Neural cell (in vitro differentiated cells): ENCODE data around the gene NANOS1.

Experiments
- CTCF ChIP-seq: fragments of 450-650 bp; IDR thresholded peaks from 2 replicates; pipeline ENCODE4 v1.5.1; 2014; ENCODE audit warnings: antibody characterized with exemption, mild to moderate bottlenecking, moderate library complexity; ENCODE audit not compliant: poor library complexity, severe bottlenecking
- EZH2 ChIP-seq: fragments of 200-600, 300-800 bp; shearing (Covaris generic), sonication (generic); IDR thresholded peaks from 2 replicates; pipeline ENCODE4 v1.6.1; 2014; ENCODE audit warnings: antibody characterized with exemption, low read length, borderline replicate concordance, mild to moderate bottlenecking; ENCODE audit not compliant: insufficient read depth, poor library complexity, severe bottlenecking
- REST ChIP-seq: IDR thresholded peaks from 2 replicates; pipeline ENCODE4 v1.6.1; 2012; ENCODE audit warnings: borderline replicate concordance

GRCh38 chr10:118998183-118998582 is 31.3 kb upstream of the NANOS1 start:
- TF ChIP-seq CTCF: no peak
- TF ChIP-seq EZH2: no peak
- no peak for TF ChIP-seq REST
